KG1 (cell line): ENCODE results near the gene SIM1.
"Not testable (repeated sequence)": the region's sequence is repeated elsewhere in the genome, so short reads cannot be mapped to it uniquely, and the experiment has no call there.

Experiments used
- DNase-seq: peaks from one replicate; lab custom pipeline; 2025; lab: John Stamatoyannopoulos, UW

The SIM1 gene

GRCh38 chr6:100426744-100427338 lies 37.9 kb downstream of the SIM1 start:
- DNase-seq = no peak

DNA sequence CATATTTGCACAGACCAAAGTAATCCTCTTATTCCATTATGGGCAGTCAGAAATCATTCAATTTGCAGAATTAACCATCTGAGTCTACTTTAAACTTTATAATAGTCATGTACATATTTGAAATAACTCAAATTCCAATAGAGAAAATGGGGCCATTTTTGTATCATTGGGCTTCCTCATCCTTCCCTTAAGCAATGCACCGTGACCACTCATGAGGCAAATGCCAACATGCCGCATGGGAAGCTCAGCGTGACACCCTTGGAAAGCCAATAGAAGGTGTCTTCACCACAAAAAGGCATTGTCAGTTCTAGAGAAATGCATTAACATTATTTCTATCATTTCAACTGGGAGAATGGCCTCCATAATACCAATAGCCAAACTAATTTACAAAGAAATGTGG lies 38.5 kb downstream of the SIM1 start:
- no peak for DNase-seq

DNA sequence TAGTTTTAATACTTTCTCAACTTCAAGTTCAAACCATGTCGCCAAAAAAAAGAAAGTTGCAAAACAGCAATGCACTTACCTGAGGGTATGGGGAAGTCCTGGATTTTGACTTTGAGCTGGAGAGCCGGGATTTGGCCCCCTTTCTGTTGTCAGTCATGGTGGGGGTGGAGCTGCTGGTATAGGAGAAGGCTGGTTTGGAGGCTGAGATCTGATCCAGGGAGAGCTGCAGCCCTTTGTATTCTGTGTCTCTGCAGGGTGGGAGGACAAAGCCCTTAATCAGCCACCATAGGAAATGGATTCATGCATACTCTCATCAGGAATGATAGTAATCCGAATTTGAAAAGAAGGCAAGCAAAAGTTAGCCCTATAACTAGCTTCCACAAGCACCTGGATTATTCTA lies 44.0 kb downstream of the SIM1 start:
- DNase-seq = no peak

DNA sequence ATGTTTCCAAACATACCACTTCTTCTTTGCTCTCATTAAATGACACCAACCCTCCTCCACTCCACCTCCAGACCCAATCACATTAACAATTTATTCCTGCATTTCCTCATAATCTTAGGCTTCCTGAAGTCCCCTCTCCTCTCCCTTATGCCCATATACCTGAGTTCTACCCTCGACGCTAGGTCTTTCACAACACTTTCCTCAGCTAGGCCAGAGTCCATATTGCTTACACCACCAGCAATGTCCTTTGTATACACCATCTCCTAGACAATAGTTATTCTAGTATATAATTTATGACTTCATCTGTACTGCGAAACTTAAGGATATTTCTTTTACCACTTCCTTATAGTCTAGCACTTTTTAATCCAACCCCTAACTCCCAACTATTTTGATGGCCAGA lies 47.7 kb downstream of the SIM1 start:
- DNase-seq = no peak

GRCh38 chr6:100415768-100416167 lies 49.0 kb downstream of the SIM1 start:
- DNase-seq = no peak

DNA sequence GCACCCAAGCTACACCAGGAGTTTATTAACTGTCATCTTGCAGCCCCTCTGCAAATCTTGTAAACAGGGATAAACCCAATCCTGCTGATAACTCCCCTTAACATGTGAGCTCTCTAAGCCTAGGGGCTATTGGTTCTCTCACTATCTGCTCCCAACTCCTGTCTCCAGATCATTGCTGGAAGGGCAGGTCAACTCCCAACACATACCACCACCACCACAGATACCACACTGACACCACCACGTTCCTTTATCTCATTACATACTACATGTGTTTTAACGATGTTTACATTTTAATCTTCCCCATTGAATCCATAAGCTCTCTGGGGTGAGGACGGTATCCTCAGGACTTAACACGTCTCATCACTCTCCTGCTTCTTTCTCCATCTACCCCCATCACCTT lies 51.8 kb downstream of the SIM1 start:
- no peak for DNase-seq

GRCh38 chr6:100404051-100404450 lies 60.7 kb downstream of the SIM1 start:
- DNase-seq = no peak

GRCh38 chr6:100393493-100393892 lies 71.2 kb downstream of the SIM1 start:
- no peak for DNase-seq

DNA sequence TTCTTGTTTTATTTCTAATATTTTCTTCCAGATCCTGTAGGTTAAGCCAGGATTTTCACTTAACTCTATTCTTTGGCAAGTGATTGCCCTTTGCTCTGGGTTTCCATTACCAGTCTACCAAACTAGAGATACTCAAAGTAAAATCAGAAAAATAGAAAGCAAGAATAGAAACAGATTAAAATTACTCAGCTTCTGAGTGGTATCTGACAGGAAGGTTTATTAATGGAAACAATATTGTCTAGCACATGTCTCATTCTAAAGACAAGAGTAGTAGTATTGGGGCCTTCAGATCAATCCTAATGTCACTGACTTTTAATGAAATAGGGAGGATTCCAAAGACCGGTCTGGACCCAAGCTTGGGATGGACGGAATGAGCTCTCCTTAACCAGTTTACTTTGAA lies 72.3 kb downstream of the SIM1 start:
- DNase-seq = no peak

GRCh38 chr6:100388868-100389519 lies 75.7 kb downstream of the SIM1 start:
- no peak for DNase-seq

DNA sequence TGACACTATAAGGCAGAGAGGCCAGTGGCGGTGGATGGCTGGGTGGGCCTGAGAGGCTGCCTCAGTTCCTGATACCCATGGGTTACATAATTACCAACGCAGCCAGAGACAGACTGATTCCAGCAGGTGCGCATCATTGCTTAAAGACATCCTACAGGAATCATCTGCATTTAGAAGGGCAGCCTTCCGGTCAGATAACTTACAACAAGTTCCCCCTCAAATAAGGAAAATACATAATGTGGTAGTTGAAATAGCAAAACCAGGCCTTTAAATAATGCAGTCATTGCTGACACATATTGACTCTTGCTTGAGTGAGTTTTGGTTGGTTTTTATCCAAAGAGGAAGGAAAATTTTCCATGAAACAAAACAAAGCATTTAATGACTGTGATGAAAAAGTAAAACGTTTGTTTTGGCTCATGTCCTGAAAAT lies 81.9 kb downstream of the SIM1 start:
- no peak for DNase-seq

DNA sequence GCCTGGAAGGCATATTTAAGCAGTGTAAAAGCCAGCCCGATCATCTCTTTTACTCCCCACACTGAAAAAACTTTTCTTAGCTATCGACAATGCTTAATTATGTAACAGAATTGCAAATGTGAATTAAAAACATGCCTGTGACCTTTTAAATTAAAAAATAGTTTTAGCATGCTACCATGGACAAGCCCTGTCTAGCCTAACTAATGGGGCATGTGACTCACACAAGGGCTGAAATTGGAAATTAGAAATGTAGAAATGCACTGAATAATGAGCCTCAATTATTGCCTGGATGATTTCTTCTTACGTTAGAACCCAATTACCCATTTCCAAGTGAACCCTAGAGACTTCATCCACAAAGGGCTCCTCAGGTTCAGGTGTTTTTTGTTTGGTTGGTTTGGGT lies 82.7 kb downstream of the SIM1 start:
- DNase-seq = no peak

GRCh38 chr6:100381111-100381510 lies 83.6 kb downstream of the SIM1 start:
- DNase-seq = no peak

GRCh38 chr6:100379386-100379785 lies 85.3 kb downstream of the SIM1 start:
- no peak for DNase-seq

DNA sequence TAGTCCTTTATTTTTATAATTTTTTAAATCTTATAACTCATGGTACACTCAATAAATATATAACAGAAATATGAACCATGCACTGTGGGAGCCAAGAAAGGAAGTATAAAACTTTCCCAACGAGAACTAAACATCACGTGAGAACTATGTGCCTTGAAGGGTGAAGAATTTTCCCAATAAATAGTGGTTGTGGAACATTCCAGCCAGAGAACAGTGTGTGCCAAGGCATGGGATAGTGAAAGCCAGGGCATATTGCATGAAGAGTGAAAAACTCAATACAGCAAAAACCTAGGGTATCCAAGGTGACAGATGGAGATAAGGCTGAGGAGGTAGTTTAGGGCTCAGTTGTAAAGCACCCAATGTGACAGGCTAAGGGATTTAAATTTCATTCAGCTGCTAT lies 86.1 kb downstream of the SIM1 start:
- no peak for DNase-seq

DNA sequence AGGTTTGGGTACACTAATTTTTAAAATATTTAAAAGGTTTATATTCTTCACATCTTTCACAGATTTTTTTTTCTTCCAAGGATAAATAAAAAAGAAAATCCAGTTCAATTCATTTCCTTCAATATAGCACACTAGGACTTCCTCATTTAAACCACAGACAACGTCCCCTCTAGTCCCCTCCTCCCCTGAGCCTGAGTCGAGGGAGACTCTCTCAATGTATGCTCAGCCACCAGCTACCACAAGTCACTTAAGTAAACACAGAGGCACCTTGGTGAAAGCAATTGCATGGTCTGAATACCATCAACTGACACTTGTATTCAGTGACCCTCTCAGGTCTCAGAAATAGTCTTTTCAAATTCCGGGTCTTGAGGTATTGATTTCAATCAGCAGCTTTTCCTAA lies 88.6 kb downstream of the SIM1 start:
- no peak for DNase-seq

- no peak for DNase-seq
These were observed 92.2 kb downstream of the SIM1 start for GRCh38 chr6:100372326-100373091.

DNA sequence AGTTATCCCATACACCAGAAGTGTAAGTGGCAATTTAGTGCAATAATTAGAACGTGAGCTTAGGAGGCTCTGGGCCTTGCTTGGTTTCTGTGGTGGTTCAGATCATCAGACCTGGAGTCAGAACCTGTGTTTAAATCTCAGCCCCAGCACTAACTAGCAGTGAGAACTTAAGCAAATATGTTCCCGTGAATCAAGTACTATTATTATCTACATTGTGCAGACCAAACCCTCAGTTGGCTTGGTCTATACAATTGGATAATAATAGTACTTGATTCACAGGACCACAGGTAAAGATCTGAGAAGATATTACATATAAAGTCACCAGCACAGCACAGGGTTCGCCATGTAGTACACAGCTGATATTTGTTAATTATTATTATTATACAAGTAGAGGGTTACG lies 93.1 kb downstream of the SIM1 start:
- no peak for DNase-seq

DNA sequence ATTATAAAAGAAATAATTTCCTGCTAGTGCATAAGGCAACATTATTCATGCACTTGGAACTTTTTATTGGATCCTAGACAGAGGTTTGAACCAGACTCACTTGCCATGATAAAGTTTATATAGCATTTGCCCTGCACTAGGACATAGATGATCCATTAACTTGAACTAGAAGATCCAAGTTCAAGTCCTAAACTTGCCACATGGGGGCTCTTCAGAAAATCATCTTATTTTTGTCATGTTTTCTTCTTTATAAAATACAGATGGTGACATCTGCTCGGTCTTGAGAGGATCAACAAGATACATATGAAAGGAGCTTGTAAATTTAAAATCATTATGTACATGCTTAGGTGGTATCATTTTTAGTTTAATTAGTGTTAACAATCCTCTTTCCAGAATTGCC lies 94.5 kb downstream of the SIM1 start:
- no peak for DNase-seq

DNA sequence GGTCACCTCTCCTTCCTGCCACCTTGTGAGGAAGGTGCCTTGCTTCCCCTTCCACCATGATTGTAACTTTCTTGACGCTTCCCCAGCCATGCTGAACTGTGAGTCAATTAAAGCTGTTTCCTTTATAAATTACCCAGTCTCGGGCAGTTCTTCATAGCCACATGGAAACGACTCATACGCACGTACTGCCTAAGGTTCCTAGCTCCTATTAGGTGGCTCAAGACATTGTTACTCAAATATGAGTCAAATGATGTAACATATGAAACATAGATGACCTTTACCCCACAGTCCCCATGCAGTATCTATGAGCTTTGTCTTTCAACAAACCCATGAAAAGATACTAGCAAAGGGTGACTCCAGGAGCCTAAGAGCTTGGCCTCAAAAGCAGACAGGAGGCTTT lies 98.3 kb downstream of the SIM1 start:
- DNase-seq = no peak

GRCh38 chr6:100363651-100364050 lies 101.1 kb downstream of the SIM1 start:
- no peak for DNase-seq

DNA sequence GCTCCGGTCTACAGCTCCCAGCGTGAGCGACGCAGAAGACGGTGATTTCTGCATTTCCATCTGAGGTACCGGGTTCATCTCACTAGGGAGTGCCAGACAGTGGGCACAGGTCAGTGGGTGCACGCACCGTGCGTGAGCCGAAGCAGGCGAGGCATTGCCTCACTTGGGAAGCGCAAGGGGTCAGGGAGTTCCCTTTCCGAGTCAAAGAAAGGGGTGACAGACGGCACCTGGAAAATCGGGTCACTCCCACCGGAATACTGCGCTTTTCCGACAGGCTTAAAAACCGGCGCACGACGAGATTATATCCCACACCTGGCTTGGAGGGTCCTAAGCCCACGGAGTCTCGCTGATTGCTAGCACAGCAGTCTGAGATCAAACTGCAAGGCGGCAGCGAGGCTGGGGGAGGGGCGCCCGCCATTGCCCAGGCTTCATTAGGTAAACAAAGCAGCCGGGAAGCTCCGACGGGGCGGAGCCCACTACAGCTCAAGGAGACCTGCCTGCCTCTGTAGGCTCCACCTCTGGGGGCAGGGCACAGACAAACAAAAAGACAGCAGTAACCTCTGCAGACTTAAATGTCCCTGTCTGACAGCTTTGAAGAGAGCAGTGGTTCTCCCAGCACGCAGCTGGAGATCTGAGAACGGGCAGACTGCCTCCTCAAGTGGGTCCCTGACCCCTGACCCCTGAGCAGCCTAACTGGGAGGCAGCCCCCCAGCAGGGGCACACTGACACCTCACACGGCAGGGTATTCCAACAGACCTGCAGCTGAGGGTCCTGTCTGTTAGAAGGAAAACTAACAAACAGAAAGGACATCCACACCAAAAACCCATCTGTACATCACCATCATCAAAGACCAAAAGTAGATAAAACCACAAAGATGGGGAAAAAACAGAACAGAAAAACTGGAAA lies 109.7 kb downstream of the SIM1 start:
- DNase-seq = not testable (repeated sequence)
